HG03095 (cell line): ENCODE data around the gene MYLK3.
"Not testable (repeated sequence)": the region's sequence is repeated elsewhere in the genome, so short reads cannot be mapped to it uniquely, and the experiment has no call there.

Experiments used
- ATAC-seq: cut with Tn5 transposase; IDR thresholded peaks from one replicate; pipeline ENCODE4 v1.9.1; 2021; ENCODE audit warnings: moderate library complexity; ENCODE audit not compliant: unreplicated experiment

Gene MYLK3

DNA sequence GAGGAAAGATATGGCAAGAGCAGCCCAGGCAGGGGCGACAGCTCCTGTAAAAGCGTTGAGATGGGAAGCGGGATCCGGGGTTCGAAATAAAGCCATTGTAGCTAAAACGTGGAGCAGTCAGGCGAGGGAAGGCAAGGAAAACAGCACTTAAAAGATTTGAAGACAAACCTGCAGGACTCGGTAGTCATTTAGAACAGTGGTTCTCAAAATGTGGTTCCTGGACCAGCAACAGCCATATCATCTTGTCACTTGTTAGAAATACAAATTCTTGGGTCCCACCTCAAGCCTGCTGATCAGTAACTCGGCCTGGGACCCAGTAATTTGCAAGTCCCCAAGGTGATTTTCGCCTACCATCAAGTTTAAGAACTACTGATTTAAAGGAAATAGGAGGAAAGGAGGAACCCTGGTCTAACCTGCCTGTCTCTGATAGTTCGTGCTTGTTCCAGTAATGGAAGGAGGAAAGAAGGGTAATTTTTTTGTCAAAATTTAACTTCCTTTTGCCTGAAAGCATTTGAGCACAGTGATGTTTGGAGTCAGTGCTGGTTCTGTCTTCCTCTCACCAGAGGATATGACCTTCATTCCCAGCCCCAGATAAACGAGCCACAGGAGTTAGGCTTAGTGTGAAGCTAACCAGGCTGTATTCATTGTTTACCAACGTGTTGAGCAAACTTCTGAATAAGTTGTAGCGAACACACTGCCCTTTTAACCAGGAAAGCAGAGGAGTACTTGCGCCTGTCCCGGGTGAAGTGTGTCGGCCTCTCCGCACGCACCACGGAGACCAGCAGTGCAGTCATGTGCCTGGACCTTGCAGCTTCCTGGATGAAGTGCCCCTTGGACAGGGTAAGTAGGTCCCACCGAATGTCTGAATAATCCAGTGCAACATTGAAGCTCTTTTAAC, 57.6 kb downstream of the MYLK3 start:
- no peak for ATAC-seq

DNA sequence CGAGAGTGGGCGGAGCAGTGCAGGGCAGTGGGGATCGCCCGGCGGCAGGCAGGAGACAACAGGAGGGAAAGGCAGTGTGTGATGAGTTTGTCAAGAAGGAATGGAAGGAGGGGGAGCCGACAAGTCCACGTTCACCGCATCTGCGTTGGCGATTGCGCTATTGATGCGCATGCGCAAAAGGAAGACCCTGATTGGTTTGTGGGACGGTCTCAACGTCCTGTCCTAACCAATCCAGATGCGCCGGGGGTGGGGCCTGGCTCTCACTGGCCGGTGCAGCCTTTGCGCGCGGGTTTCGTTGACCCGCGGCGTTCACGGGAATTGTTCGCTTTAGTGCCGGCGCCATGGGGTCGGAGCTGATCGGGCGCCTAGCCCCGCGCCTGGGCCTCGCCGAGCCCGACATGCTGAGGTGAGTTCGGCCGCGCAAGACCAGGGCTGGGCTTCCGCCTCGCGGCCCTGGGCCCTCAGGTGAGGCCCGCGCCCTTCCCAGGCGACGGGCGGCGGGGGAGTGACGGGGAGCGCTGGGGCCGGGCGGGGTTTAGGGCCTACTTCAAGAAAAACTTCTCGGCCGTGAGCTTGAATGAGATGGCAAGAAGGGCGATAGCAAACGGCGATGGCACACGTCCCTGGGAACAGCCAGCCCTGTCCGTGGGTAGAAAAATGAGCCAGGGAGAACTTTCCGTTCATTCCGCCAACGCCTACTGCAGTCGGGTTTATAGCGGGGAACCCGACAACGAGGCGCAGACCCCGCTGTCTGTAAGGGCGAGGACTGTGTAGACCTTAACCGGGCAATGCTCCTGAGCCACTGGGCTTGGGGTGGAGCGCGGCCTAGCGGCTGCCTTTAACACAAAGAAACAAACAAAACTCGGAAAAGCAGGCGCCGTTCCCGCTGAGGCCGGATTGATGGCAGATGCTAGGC, 58.5 kb downstream of the MYLK3 start, which contains the start of gene ORC6:
ORC6 (plus strand) TSS at position 295 of the 916 bp plus-strand sequence; CDS start at position 342, 47 bp downstream.
- peak; percentile 68 for ATAC-seq

DNA sequence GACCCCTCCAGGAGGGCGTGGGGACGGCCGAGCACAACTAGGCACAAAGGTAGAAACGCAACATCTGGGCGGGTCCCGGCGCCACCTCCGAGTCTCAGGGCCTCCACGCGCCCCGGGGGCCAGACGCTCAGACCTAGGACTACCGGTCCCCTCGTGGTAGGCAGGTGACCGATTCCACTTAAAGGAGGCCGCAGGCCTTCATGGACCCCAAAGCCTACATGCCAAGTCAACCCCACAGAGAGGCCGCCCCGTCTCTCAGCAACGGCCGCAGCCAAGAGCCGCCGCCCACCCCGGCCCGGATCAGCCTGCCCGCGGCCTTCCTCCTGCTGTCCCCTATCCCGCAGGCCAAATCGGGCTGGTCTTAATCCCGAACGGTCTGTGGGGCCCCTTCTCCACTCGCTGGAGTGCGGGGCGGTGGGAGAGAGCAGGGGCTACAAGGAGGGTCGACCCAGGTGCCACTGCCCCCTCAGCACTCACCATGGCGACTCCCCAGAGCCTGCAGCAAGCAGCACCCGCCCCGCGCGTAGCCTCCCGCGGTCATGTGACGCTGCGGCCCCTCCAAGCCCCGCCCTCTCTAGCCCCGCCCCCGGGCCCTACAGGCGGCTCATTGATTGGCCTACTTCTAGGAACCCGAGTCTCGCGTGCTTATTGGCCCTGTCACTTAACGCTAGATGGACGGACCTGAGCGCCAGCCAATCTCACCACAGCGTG, 59.3 kb downstream of the MYLK3 start, which contains the start of gene VPS35:
VPS35 (minus strand) TSS at position 525 of the 711 bp plus-strand sequence; CDS start at position 480, 45 bp downstream.
- peak; percentile 82 for ATAC-seq

DNA sequence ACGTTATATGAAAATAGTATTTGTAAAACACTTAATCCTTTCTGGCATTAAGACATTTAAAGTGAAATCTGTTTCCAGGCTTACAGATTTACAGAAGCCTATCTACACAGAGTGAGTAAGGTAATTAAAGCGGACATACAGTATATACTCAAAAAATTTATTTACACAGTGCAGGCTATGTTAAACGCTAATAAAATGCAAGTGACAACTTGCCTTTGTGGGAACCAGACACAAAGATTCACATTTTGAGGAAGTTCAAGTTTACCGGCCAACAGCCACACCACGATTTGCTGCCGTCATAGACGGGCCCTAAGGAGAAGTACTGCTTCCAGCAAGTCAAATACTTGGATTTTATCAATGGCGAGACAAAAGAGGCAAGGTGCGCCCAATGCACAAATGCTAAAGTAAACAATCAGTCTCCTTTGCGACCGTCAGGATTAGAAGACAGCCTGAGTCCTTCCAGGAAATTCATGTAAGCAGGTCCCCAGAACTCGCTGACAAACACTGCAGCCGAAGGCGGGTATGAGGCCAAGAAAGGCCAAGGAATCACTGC, 60.0 kb downstream of the MYLK3 start:
- peak; percentile 1 for ATAC-seq

- no peak for ATAC-seq
These were observed 60.7 kb downstream of the MYLK3 start for GRCh38 chr16:46687486-46687885.

DNA sequence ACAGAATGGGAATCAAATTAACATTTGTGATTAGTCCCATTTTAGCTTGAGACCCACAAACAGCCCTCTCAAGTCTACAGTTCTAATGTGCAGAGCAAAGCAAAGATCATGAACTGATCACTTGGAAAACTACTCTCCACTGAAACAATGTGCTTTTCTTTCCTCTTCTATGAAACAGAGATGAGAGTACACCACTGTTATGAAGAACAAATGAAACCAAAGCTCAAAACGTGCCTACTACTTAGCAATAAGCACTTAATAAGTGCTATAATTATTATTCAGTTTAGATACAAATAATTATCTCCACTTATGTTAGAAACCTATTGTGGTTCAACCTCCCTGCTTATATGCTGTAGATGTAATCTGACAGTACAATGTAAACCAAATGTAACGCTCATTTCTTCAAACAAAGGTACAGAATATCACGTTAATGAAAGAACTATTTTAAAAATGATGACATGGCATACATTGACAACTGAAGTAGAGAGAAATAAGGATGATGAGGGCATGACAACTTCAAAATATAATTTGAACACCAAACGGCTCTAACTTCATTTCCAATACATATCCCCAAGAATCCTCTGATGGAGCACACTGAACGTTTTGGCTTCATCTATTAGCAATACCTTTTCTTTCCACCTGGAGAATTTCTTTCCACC, 61.2 kb downstream of the MYLK3 start:
- ATAC-seq, result no peak

- not testable (repeated sequence) for ATAC-seq
These were observed 66.3 kb downstream of the MYLK3 start for GRCh38 chr16:46681867-46682266.

DNA sequence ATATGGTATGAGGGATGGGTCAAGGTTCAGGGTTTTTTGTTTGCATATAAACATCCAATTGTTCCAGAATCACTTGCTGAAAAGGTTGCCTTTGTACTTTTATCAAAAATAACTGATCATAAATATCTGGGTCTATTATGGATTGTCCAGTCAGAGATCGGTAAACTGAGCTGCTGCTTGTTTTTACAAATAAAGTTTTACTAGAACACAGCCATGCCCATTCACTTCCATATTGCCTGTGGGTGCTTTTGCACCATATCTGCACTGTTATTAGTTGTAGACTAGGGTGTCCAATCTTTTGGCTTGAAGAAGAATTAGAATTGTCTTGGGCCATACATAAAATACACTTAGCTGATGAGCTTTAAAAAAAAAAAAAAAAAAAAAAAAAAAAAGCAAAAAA, 70.2 kb downstream of the MYLK3 start:
- ATAC-seq, result not testable (repeated sequence)

- no peak for ATAC-seq
These were observed 74.7 kb downstream of the MYLK3 start for GRCh38 chr16:46673320-46674013.

- ATAC-seq, result no peak
These were observed 86.0 kb downstream of the MYLK3 start for GRCh38 chr16:46662123-46662522.

GRCh38 chr16:46658925-46659324, 89.2 kb downstream of the MYLK3 start:
- ATAC-seq, result peak; percentile 93
